Measurements from ENCODE around the gene CNTNAP3B. TPM values are rescaled to one million over a fixed set of nuclear protein-coding genes. Genes with fewer than 3 reads are reported as not detected.
"Not testable (repeated sequence)": the region's sequence is repeated elsewhere in the genome, so short reads cannot be mapped to it uniquely, and the experiment has no call there.

Gene CNTNAP3B
- total and polyA plus RNA-seq, 5 donors from 2014 or later, result not detected

GRCh38 chr9:41941738-41942137, 187.5 kb downstream of the CNTNAP3B start:
- ATAC-seq (ENCODE audit: low read depth in 2 of 2); H3K4me1 ChIP-seq (ENCODE audit: control insufficient read depth, insufficient read depth, low read length, poor library complexity, severe bottlenecking); H3K27me3 Mint-ChIP-seq; H3K4me1 Mint-ChIP-seq; H3K27ac ChIP-seq (ENCODE audit: insufficient read depth, low read length, poor library complexity, severe bottlenecking); H3K27me3 ChIP-seq (ENCODE audit: control insufficient read depth, insufficient read depth, low read length); H3K9me3 ChIP-seq (ENCODE audit: control insufficient read depth in 2 of 2, low read length in 2 of 2); H3K36me3 Mint-ChIP-seq; DNase-seq; H3K27ac Mint-ChIP-seq; H3K9me3 Mint-ChIP-seq; H3K4me3 Mint-ChIP-seq; H3K4me3 ChIP-seq (ENCODE audit: low read depth, low read length); H3K36me3 ChIP-seq (ENCODE audit: control insufficient read depth, insufficient read depth, low read length): not testable (repeated sequence)

DNA sequence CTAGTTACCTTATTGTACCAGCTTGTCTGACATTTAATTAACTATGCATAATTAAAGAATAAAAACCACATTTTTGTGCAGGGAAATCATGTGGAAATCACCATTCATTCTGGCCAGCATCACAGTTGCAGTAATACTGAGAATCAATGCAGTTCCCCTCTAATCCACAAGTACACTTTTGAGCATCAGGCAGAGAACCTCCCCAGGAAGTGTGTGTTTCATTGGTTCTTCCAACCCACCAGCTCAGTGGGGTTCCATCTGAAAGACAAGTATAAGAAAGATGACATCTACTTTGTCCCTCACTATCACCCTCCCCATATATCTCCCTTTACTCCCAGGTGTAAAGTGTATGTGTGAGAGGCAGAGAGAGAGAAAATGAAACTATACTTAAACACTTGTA, 191.1 kb downstream of the CNTNAP3B start:
- H3K27ac ChIP-seq (ENCODE audit: insufficient read depth, low read length, poor library complexity, severe bottlenecking); H3K9me3 ChIP-seq (ENCODE audit: control insufficient read depth in 2 of 2, low read length in 2 of 2); H3K4me1 ChIP-seq (ENCODE audit: control insufficient read depth, insufficient read depth, low read length, poor library complexity, severe bottlenecking); H3K4me3 Mint-ChIP-seq; H3K36me3 ChIP-seq (ENCODE audit: control insufficient read depth, insufficient read depth, low read length); H3K9me3 Mint-ChIP-seq; H3K27ac Mint-ChIP-seq; DNase-seq; H3K27me3 ChIP-seq (ENCODE audit: control insufficient read depth, insufficient read depth, low read length); H3K4me3 ChIP-seq (ENCODE audit: low read depth, low read length); ATAC-seq (ENCODE audit: low read depth in 2 of 2); H3K27me3 Mint-ChIP-seq; H3K4me1 Mint-ChIP-seq; H3K36me3 Mint-ChIP-seq: not testable (repeated sequence)

DNA sequence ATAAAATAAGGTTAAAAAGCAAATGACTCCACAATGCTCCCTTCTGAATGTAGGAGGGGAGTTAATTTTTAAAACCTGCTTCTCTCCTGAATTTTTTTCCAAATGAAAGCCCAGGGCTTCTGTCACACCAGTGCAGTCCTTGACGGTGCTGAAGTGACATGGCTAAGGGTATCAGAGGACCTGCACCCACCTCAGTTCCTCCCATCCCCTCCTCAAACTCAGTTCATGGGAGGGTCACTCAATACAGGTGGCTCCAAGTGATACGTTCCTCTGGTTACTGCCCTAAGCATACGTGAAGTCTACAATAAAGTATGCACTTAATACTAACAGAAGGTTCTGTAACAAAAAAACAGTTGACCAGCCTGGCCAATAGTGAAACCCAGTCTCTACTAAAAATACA, 193.5 kb downstream of the CNTNAP3B start:
- H3K4me1 ChIP-seq (ENCODE audit: control insufficient read depth, insufficient read depth, low read length, poor library complexity, severe bottlenecking); DNase-seq; H3K36me3 ChIP-seq (ENCODE audit: control insufficient read depth, insufficient read depth, low read length); H3K27me3 ChIP-seq (ENCODE audit: control insufficient read depth, insufficient read depth, low read length); H3K27me3 Mint-ChIP-seq; H3K9me3 ChIP-seq (ENCODE audit: control insufficient read depth in 2 of 2, low read length in 2 of 2); H3K4me1 Mint-ChIP-seq; H3K36me3 Mint-ChIP-seq; H3K4me3 ChIP-seq (ENCODE audit: low read depth, low read length); H3K9me3 Mint-ChIP-seq; H3K27ac ChIP-seq (ENCODE audit: insufficient read depth, low read length, poor library complexity, severe bottlenecking); ATAC-seq (ENCODE audit: low read depth in 2 of 2); H3K4me3 Mint-ChIP-seq; H3K27ac Mint-ChIP-seq: not testable (repeated sequence)

DNA sequence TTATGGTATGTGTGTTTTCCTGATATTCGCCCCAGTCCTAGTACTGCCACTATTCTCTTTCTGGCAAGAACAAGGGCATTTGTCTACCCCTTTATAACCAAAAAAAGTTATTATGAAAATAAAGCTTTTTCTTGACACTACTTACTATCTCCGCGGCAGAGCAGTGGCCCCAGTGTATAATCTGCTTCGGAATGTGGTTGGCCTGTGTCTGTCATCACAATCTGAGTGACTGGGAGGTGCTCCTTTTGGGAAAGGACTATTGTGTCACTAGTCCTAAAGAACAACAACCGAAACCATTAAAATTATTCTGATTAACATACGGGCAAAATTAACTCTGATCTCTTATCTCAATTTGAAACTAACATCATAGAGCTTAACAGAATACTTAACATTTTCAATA, 200.1 kb downstream of the CNTNAP3B start:
- not testable (repeated sequence) for H3K27ac ChIP-seq (ENCODE audit: insufficient read depth, low read length, poor library complexity, severe bottlenecking); H3K9me3 Mint-ChIP-seq; H3K36me3 Mint-ChIP-seq; H3K4me1 ChIP-seq (ENCODE audit: control insufficient read depth, insufficient read depth, low read length, poor library complexity, severe bottlenecking); H3K9me3 ChIP-seq (ENCODE audit: control insufficient read depth in 2 of 2, low read length in 2 of 2); H3K36me3 ChIP-seq (ENCODE audit: control insufficient read depth, insufficient read depth, low read length); H3K4me1 Mint-ChIP-seq; H3K27me3 Mint-ChIP-seq; H3K27ac Mint-ChIP-seq; H3K4me3 ChIP-seq (ENCODE audit: low read depth, low read length); H3K27me3 ChIP-seq (ENCODE audit: control insufficient read depth, insufficient read depth, low read length); H3K4me3 Mint-ChIP-seq; DNase-seq; ATAC-seq (ENCODE audit: low read depth in 2 of 2)

- H3K36me3 Mint-ChIP-seq; ATAC-seq (ENCODE audit: low read depth in 2 of 2); H3K36me3 ChIP-seq (ENCODE audit: control insufficient read depth, insufficient read depth, low read length); H3K4me3 ChIP-seq (ENCODE audit: low read depth, low read length); H3K4me1 ChIP-seq (ENCODE audit: control insufficient read depth, insufficient read depth, low read length, poor library complexity, severe bottlenecking); H3K27ac ChIP-seq (ENCODE audit: insufficient read depth, low read length, poor library complexity, severe bottlenecking); H3K4me3 Mint-ChIP-seq; H3K4me1 Mint-ChIP-seq; H3K27ac Mint-ChIP-seq; DNase-seq; H3K9me3 ChIP-seq (ENCODE audit: control insufficient read depth in 2 of 2, low read length in 2 of 2); H3K27me3 Mint-ChIP-seq; H3K27me3 ChIP-seq (ENCODE audit: control insufficient read depth, insufficient read depth, low read length); H3K9me3 Mint-ChIP-seq: not testable (repeated sequence)
Measured at GRCh38 chr9:41917374-41917773, 211.9 kb downstream of the CNTNAP3B start.

DNA sequence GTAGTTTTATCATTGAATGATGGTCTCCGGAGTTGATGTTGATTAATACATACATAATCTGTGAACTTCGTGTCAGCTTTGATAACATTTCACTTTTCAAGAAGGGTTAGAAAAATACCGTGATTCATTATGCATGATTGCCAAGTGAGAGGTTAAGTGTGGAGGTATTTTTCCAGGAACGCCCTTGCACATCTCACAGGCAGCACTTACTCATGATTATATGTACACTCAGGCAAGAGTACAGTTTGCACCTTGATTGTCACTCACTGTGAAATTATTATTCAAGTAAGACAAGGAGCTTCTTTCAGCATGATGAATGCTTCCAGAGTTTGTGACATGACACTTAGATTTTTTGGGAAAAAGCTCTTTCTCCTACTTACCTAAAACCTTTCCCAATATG, 223.7 kb downstream of the CNTNAP3B start:
- H3K36me3 Mint-ChIP-seq; DNase-seq; H3K4me1 Mint-ChIP-seq; H3K4me3 ChIP-seq (ENCODE audit: low read depth, low read length); H3K9me3 ChIP-seq (ENCODE audit: control insufficient read depth in 2 of 2, low read length in 2 of 2); H3K36me3 ChIP-seq (ENCODE audit: control insufficient read depth, insufficient read depth, low read length); H3K27me3 Mint-ChIP-seq; H3K4me1 ChIP-seq (ENCODE audit: control insufficient read depth, insufficient read depth, low read length, poor library complexity, severe bottlenecking); H3K9me3 Mint-ChIP-seq; H3K4me3 Mint-ChIP-seq; H3K27me3 ChIP-seq (ENCODE audit: control insufficient read depth, insufficient read depth, low read length); ATAC-seq (ENCODE audit: low read depth in 2 of 2); H3K27ac ChIP-seq (ENCODE audit: insufficient read depth, low read length, poor library complexity, severe bottlenecking); H3K27ac Mint-ChIP-seq: not testable (repeated sequence)

DNA sequence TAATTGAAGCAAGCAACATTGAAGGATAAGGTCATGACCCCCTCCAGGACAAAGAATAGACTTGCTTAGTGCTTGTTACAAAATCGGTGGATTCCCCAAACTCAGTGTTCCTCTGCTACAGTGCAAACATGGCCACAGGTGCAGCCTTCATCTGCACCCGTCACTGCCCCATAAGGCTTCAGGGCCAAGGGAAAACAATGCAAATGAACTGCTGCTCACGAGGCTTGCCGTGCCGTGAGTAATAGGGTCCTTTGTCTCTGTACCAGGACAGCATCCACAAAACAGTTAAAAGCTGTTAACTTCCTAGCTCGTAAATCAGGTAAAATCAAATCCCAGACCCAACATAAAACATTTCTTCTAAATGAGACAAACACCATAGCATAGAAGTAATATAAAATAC, 226.5 kb downstream of the CNTNAP3B start:
- not testable (repeated sequence) for H3K27ac ChIP-seq (ENCODE audit: insufficient read depth, low read length, poor library complexity, severe bottlenecking); ATAC-seq (ENCODE audit: low read depth in 2 of 2); H3K4me1 ChIP-seq (ENCODE audit: control insufficient read depth, insufficient read depth, low read length, poor library complexity, severe bottlenecking); H3K4me1 Mint-ChIP-seq; H3K36me3 ChIP-seq (ENCODE audit: control insufficient read depth, insufficient read depth, low read length); H3K36me3 Mint-ChIP-seq; H3K27me3 ChIP-seq (ENCODE audit: control insufficient read depth, insufficient read depth, low read length); H3K27me3 Mint-ChIP-seq; H3K9me3 Mint-ChIP-seq; H3K4me3 ChIP-seq (ENCODE audit: low read depth, low read length); DNase-seq; H3K9me3 ChIP-seq (ENCODE audit: control insufficient read depth in 2 of 2, low read length in 2 of 2); H3K4me3 Mint-ChIP-seq; H3K27ac Mint-ChIP-seq

GRCh38 chr9:41898720-41899343, 230.4 kb downstream of the CNTNAP3B start:
- not testable (repeated sequence) for H3K27me3 ChIP-seq (ENCODE audit: control insufficient read depth, insufficient read depth, low read length); H3K4me3 ChIP-seq (ENCODE audit: low read depth, low read length); H3K9me3 Mint-ChIP-seq; H3K9me3 ChIP-seq (ENCODE audit: control insufficient read depth in 2 of 2, low read length in 2 of 2); H3K4me1 ChIP-seq (ENCODE audit: control insufficient read depth, insufficient read depth, low read length, poor library complexity, severe bottlenecking); H3K4me3 Mint-ChIP-seq; ATAC-seq (ENCODE audit: low read depth in 2 of 2); H3K4me1 Mint-ChIP-seq; DNase-seq; H3K36me3 Mint-ChIP-seq; H3K27ac Mint-ChIP-seq; H3K27ac ChIP-seq (ENCODE audit: insufficient read depth, low read length, poor library complexity, severe bottlenecking); H3K36me3 ChIP-seq (ENCODE audit: control insufficient read depth, insufficient read depth, low read length); H3K27me3 Mint-ChIP-seq
